Liver (tissue), 9 donors: Measurements from ENCODE around the gene LAMP2. TPM values are rescaled to one million over a fixed set of nuclear protein-coding genes. Genes with fewer than 3 reads are reported as not detected.

ENCODE experiments used
- DNase-seq: peaks from one replicate; pipeline ENCODE4 v3.0.0-alpha.2; 2017; ENCODE audit warnings: low spot score
- H3K27ac ChIP-seq, 2 donors: one replicate each; pipeline ENCODE4 v1.7.0; 2013; ENCODE audit warnings: inconsistent platforms in 2 of 2, low read length in 2 of 2, control low read depth in 1 of 2, low read depth in 1 of 2, mild to moderate bottlenecking in 1 of 2
- H3K27me3 ChIP-seq, 4 donors: one replicate each; pipeline versions ENCODE4 v1.6.1 to v1.7.0; 2013; ENCODE audit warnings: low read length in 3 of 4, inconsistent platforms in 1 of 4, mild to moderate bottlenecking in 1 of 4, moderate library complexity in 1 of 4; ENCODE audit not compliant: control insufficient read depth in 4 of 4, insufficient read depth in 4 of 4
- H3K36me3 ChIP-seq, 4 donors: one replicate each; pipeline versions ENCODE4 v1.6.1 to v1.7.0; 2013; ENCODE audit warnings: low read length in 3 of 4, mild to moderate bottlenecking in 3 of 4, low read depth in 1 of 4, moderate library complexity in 1 of 4; ENCODE audit not compliant: control insufficient read depth in 4 of 4, insufficient read depth in 3 of 4
- H3K4me1 ChIP-seq, 4 donors: one replicate each; pipeline versions ENCODE4 v1.6.1 to v1.7.0; 2013; ENCODE audit warnings: low read length in 3 of 4, mild to moderate bottlenecking in 3 of 4, moderate library complexity in 1 of 4; ENCODE audit not compliant: control insufficient read depth in 4 of 4, insufficient read depth in 4 of 4
- H3K4me3 ChIP-seq, 3 donors: one replicate each; pipeline versions ENCODE4 v1.6.1 to v1.7.0; 2013; ENCODE audit warnings: low read length in 3 of 3, control low read depth in 1 of 3, low read depth in 1 of 3, mild to moderate bottlenecking in 1 of 3
- H3K9ac ChIP-seq, 2 donors: one replicate each; pipeline ENCODE4 v1.7.0; 2013; ENCODE audit warnings: low read length in 2 of 2, mild to moderate bottlenecking in 2 of 2, moderate library complexity in 2 of 2, control low read depth in 1 of 2, low read depth in 1 of 2
- H3K9me3 ChIP-seq, 4 donors: one replicate each; pipeline versions ENCODE4 v1.6.1 to v1.7.0; 2013; ENCODE audit warnings: low read length in 3 of 4; ENCODE audit not compliant: control insufficient read depth in 4 of 4
- EGR1 ChIP-seq, 2 donors: IDR thresholded peaks; 2 replicates each; pipeline ENCODE4 v1.6.1; 2016 to 2018; ENCODE audit warnings: antibody characterized with exemption in 2 of 2, low read depth in 2 of 2
- FOXA1 ChIP-seq: IDR thresholded peaks from 2 replicates; pipeline ENCODE4 v1.6.1; 2016; ENCODE audit warnings: antibody characterized with exemption
- FOXA2 ChIP-seq: IDR thresholded peaks from 2 replicates; pipeline ENCODE4 v1.6.1; 2016; ENCODE audit warnings: antibody characterized with exemption
- GABPA ChIP-seq, 2 donors: IDR thresholded peaks in 1 of 2; conservative IDR thresholded peaks in 1 of 2; 2 replicates each; pipeline ENCODE4 v1.6.1; 2016; ENCODE audit warnings: antibody characterized with exemption in 2 of 2, mild to moderate bottlenecking in 1 of 2, moderate library complexity in 1 of 2
- HNF4A ChIP-seq, 2 donors: conservative IDR thresholded peaks; 2 replicates each; pipeline ENCODE4 v1.6.1; 2016; ENCODE audit warnings: antibody characterized with exemption in 2 of 2, mild to moderate bottlenecking in 2 of 2
- JUND ChIP-seq, 2 donors: IDR thresholded peaks; 2 replicates each; pipeline ENCODE4 v1.6.1; 2016; ENCODE audit warnings: antibody characterized with exemption in 2 of 2
- RAD21 ChIP-seq, 2 donors: IDR thresholded peaks; 2 replicates each; pipeline ENCODE4 v1.6.1; 2016; ENCODE audit warnings: antibody characterized with exemption in 2 of 2, mild to moderate bottlenecking in 2 of 2
- RXRA ChIP-seq, 2 donors: IDR thresholded peaks; 2 replicates each; pipeline ENCODE4 v1.6.1; 2017 to 2018; ENCODE audit warnings: antibody characterized with exemption in 2 of 2, mild to moderate bottlenecking in 1 of 2
- SP1 ChIP-seq: IDR thresholded peaks from 2 replicates; pipeline ENCODE4 v1.6.1; 2018; ENCODE audit warnings: antibody characterized with exemption, mild to moderate bottlenecking
- YY1 ChIP-seq: IDR thresholded peaks from 2 replicates; pipeline ENCODE4 v1.6.1; 2016; ENCODE audit warnings: antibody characterized with exemption, mild to moderate bottlenecking
- WGBS: extraction: QIAGEN DNeasy Blood & Tissue Kit; methylation state at CpG from one replicate; pipeline ENCODE4 v1.1.7; 2013; 5-methylcytosine and 5-hydroxymethylcytosine counted together
- polyA plus RNA-seq, 2 donors: library from polyadenylated mRNA; stranded (reverse) in 1 of 2; unstranded in 1 of 2; fragments of 200-250 nt in 1 of 2; fragments of >200 nt in 1 of 2; fragmentation: Nextera tagmentation in 1 of 2; extraction: Ambion mirVana in 1 of 2; gene quantifications; one replicate each; pipeline versions ENCODE4 v1.2.1 to v1.2.3, GENCODE V29; 2013 to 2015
- total RNA-seq, 2 donors: library from RNA; depleted of rRNA; stranded (reverse); fragments of >200 nt; gene quantifications; one replicate each; pipeline ENCODE4 v1.2.3, GENCODE V29; 2014
- TF ChIP-seq, protein P1 (sequence below): IDR thresholded peaks from 2 replicates; pipeline ENCODE4 v1.6.1; 2016; ENCODE audit warnings: antibody characterized with exemption
- TF ChIP-seq, protein P2 (sequence below): IDR thresholded peaks from 2 replicates; pipeline ENCODE4 v1.6.1; 2016; ENCODE audit warnings: antibody characterized with exemption
- TF ChIP-seq, protein P3 (sequence below): fragments of 150-350 bp; IDR thresholded peaks from 2 replicates; pipeline ENCODE4 v1.5.1; 2017; ENCODE audit warnings: improper control_type of control experiment, low read depth, low read length; ENCODE audit not compliant: missing input control
- TF ChIP-seq, protein P4 (sequence below): IDR thresholded peaks from 2 replicates; pipeline ENCODE4 v1.6.1; 2016; ENCODE audit warnings: antibody characterized with exemption
- donor health status: healthy.
- donor health status: healthy.
- donor health status: healthy.
- donor health status: healthy.
- donor health status: healthy.

Gene LAMP2
- total and polyA plus RNA-seq, 4 donors, result 80.0 to 140 (median 119) TPM

DNA sequence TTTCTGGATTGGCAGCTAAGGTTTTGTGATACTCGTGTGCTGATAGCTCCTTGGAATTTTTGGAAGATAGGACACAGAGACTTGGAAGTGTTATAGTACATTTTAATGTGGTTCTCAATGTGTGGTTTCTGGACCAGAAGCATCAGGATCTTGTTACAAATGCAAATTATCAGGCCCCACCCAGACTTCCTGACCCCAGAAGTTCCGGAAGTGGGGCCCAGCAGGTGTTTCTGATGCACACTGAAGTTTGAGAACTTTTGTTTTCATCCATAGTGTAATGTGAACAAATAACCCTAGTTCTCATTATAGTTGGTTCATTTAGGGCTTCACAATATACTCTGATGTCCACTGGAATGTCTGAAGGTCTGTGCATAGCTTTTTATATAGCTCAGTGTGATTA lies 49.6 kb downstream of the LAMP2 start (continued):
- no peak for TF ChIP-seq RAD21 (IDR thresholded peaks at IDR 0.05)
- TF ChIP-seq, protein P1, sequence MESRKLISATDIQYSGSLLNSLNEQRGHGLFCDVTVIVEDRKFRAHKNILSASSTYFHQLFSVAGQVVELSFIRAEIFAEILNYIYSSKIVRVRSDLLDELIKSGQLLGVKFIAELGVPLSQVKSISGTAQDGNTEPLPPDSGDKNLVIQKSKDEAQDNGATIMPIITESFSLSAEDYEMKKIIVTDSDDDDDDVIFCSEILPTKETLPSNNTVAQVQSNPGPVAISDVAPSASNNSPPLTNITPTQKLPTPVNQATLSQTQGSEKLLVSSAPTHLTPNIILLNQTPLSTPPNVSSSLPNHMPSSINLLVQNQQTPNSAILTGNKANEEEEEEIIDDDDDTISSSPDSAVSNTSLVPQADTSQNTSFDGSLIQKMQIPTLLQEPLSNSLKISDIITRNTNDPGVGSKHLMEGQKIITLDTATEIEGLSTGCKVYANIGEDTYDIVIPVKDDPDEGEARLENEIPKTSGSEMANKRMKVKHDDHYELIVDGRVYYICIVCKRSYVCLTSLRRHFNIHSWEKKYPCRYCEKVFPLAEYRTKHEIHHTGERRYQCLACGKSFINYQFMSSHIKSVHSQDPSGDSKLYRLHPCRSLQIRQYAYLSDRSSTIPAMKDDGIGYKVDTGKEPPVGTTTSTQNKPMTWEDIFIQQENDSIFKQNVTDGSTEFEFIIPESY, result no peak

DNA sequence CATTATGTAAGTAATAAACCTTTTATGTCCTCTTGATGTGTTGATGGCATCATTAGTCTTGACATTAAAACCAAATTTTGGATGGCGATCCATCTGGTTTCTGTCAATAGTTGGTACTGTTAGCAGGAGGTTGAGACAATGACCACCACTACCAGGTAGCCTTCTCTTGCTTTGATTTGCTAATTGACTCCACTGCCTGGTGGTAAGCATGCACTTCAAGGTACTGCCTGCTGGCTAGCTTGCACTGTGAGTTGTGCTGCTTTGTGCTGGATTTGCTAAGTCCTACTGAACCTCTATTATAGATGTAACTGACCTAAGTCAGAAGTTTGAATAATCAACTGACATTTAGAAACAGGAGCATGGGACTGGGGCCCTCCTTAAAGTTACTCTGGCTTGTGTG lies 60.9 kb downstream of the LAMP2 start:
- Histone ChIP-seq H3K9ac (no peak overlapping the region), H3K36me3 (no peaks in the 10 kb centered on the region), H3K4me3 (no peak overlapping the region), H3K9me3 (peaks cover 0 to 3% (median 1%) of the 10 kb centered on the region in 4 donors), H3K27me3 (no peaks in the 10 kb centered on the region), H3K27ac (no peak overlapping the region), H3K4me1 (no peaks in the 10 kb centered on the region)
- no peak for DNase-seq
- WGBS, result 88% methylated on average over 1 of the region's 1 CpG
- TF ChIP-seq GABPA (IDR thresholded peaks at IDR 0.05 in 1 of 2, conservative IDR thresholded peaks at IDR 0.05 in 1 of 2) (no peak), JUND (IDR thresholded peaks at IDR 0.05) (no peak)

DNA sequence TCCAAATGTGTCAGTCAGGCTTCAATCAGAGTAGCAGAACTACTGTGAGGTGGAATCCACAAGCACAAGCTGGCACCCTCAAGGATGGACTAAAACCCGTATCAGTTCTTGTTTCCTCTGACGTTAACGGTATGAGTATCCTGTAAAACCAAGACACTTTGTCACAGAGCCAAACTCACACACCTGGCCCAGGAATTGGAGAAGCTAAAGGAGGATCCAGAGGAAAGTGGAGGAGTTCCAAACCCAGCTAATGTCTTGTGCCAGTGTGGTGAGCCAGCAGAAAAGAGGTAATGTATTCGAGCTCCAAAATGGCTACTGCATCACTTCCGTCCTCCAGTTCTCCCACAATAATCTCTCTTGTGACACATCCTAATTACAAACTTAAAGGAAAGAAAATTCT lies 62.5 kb downstream of the LAMP2 start:
- DNase-seq, result no peak
- Histone ChIP-seq H3K9ac (no peak overlapping the region), H3K4me3 (no peak overlapping the region), H3K4me1 (no peaks in the 10 kb centered on the region), H3K27me3 (no peaks in the 10 kb centered on the region), H3K9me3 (peaks cover 0 to 3% (median 1%) of the 10 kb centered on the region in 4 donors), H3K27ac (no peak overlapping the region), H3K36me3 (no peaks in the 10 kb centered on the region)
- 68% methylated on average over 5 of the region's 5 CpGs for WGBS
- TF ChIP-seq, protein P1, result no peak
- TF ChIP-seq EGR1 (IDR thresholded peaks at IDR 0.05; ENCODE audit: low read depth in 2 of 2) (no peak), RXRA (IDR thresholded peaks at IDR 0.05) (no peak), HNF4A (conservative IDR thresholded peaks at IDR 0.05) (no peak), FOXA1 (no peak), FOXA2 (no peak), SP1 (no peak), GABPA (IDR thresholded peaks at IDR 0.05 in 1 of 2, conservative IDR thresholded peaks at IDR 0.05 in 1 of 2) (no peak), YY1 (no peak)
- TF ChIP-seq, protein P2, sequence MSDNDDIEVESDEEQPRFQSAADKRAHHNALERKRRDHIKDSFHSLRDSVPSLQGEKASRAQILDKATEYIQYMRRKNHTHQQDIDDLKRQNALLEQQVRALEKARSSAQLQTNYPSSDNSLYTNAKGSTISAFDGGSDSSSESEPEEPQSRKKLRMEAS, result no peak
- TF ChIP-seq, protein P3, sequence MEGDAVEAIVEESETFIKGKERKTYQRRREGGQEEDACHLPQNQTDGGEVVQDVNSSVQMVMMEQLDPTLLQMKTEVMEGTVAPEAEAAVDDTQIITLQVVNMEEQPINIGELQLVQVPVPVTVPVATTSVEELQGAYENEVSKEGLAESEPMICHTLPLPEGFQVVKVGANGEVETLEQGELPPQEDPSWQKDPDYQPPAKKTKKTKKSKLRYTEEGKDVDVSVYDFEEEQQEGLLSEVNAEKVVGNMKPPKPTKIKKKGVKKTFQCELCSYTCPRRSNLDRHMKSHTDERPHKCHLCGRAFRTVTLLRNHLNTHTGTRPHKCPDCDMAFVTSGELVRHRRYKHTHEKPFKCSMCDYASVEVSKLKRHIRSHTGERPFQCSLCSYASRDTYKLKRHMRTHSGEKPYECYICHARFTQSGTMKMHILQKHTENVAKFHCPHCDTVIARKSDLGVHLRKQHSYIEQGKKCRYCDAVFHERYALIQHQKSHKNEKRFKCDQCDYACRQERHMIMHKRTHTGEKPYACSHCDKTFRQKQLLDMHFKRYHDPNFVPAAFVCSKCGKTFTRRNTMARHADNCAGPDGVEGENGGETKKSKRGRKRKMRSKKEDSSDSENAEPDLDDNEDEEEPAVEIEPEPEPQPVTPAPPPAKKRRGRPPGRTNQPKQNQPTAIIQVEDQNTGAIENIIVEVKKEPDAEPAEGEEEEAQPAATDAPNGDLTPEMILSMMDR, result no peak
- TF ChIP-seq, protein P4, sequence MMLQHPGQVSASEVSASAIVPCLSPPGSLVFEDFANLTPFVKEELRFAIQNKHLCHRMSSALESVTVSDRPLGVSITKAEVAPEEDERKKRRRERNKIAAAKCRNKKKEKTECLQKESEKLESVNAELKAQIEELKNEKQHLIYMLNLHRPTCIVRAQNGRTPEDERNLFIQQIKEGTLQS, result no peak
